Measurements from ENCODE around the gene ITFG2.

DNA sequence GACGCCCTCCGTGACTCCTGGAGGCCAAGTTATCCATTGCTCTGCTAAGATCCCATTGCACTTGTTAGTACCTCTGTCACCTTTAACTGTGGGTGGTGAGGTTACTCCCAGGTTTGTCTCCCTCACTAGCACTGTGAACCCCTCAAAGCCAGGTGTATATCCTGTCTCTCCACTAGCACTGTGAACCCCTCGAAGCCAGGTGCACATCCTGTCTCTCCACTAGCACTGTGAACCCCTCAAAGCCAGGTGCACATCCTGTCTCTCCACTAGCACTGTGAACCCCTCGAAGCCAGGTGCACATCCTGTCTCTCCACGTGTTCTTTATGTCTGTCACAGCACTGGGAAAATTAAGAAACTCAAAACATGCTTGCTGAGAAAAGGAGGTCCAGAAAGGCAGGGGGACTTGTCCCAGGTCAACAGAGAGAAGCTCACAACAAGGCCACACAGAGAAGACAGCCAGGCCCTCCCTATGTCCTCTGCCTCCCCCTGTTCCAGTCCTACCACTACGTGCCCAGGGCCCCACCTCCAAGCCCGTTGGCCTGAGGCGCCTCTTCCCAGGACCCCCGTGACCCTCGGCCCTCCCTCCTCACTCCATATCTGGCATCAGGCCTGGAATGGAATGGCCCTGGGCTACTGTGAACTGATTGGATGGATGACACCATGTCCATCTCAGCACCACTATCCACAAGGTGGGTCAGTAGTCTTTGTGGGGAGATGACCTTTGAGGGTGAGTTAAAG lies 44.1 kb upstream of the ITFG2 start:
- no peak for TF ChIP-seq EP300 (IDR thresholded peaks at IDR 0.05)
- TF ChIP-seq, protein P1, sequence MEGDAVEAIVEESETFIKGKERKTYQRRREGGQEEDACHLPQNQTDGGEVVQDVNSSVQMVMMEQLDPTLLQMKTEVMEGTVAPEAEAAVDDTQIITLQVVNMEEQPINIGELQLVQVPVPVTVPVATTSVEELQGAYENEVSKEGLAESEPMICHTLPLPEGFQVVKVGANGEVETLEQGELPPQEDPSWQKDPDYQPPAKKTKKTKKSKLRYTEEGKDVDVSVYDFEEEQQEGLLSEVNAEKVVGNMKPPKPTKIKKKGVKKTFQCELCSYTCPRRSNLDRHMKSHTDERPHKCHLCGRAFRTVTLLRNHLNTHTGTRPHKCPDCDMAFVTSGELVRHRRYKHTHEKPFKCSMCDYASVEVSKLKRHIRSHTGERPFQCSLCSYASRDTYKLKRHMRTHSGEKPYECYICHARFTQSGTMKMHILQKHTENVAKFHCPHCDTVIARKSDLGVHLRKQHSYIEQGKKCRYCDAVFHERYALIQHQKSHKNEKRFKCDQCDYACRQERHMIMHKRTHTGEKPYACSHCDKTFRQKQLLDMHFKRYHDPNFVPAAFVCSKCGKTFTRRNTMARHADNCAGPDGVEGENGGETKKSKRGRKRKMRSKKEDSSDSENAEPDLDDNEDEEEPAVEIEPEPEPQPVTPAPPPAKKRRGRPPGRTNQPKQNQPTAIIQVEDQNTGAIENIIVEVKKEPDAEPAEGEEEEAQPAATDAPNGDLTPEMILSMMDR (IDR thresholded peaks at IDR 0.05): no peak
